Type B pancreatic cell (in vitro differentiated cells): ENCODE data around the gene OR2T4. TPM values are rescaled to one million over a fixed set of nuclear protein-coding genes. Genes with fewer than 3 reads are reported as not detected.

Experiments
- DNase-seq: peaks from one replicate; pipeline ENCODE4 v3.0.0; 2021; ENCODE audit warnings: mixed read lengths; ENCODE audit not compliant: unreplicated experiment; ENCODE audit errors: extremely low spot score
- H3K27ac Mint-ChIP-seq: 2 replicates; pipeline ENCODE4 v1.8.0; 2021; ENCODE audit warnings: mild to moderate bottlenecking, mixed read lengths
- H3K27me3 Mint-ChIP-seq: 2 replicates; pipeline ENCODE4 v1.8.0; 2021; ENCODE audit warnings: mixed read lengths
- H3K36me3 Mint-ChIP-seq: 2 replicates; pipeline ENCODE4 v1.8.0; 2021; ENCODE audit warnings: mixed read lengths
- H3K4me1 Mint-ChIP-seq: one replicate; pipeline ENCODE4 v1.8.0; 2021; ENCODE audit warnings: mixed read lengths; ENCODE audit not compliant: unreplicated experiment
- H3K4me3 Mint-ChIP-seq: 2 replicates; pipeline ENCODE4 v1.8.0; 2021; ENCODE audit warnings: mild to moderate bottlenecking, mixed read lengths
- H3K9me3 Mint-ChIP-seq: 2 replicates; pipeline ENCODE4 v1.8.0; 2021; ENCODE audit warnings: mixed read lengths
- total RNA-seq: library from RNA; stranded (reverse); gene quantifications from 2 replicates; pipeline ENCODE4 v1.2.1, GENCODE V29; 2021; ENCODE audit warnings: low replicate concordance
- TF ChIP-seq, protein P1 (sequence below): fragments of 200-600 bp; sonication (generic); conservative IDR thresholded peaks from 2 replicates; pipeline ENCODE4 v1.5.0; 2021; ENCODE audit warnings: antibody characterized with exemption, mild to moderate bottlenecking

The OR2T4 gene
- total RNA-seq, 1 donor from 2014 or later, result not detected

DNA sequence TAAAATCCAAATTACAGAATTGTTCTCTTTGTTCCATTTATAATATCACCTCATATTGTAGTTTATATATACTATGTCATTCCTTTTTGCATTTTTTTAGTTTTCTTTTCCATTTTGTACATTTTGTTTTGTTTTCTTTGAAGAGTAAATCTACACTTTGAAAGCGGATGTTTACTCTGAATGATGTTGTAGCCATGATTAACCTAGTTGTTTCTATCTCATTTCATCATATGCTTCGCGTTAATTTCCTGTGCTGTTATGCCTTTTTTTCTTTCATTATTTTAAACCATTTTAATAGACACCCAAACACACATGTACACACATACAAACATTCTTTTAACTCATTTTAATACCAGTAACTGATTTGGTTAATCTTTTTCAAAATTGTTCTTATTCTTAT lies 19.4 kb downstream of the OR2T4 start:
- Mint-ChIP-seq H3K4me1 (no peaks in the 10 kb centered on the region), H3K27me3 (no peaks in the 10 kb centered on the region), H3K4me3 (no peak overlapping the region), H3K9me3 (peaks cover 14% of the 10 kb centered on the region), H3K36me3 (no peaks in the 10 kb centered on the region), H3K27ac (no peak overlapping the region)
- no peak for DNase-seq
- TF ChIP-seq, protein P1, sequence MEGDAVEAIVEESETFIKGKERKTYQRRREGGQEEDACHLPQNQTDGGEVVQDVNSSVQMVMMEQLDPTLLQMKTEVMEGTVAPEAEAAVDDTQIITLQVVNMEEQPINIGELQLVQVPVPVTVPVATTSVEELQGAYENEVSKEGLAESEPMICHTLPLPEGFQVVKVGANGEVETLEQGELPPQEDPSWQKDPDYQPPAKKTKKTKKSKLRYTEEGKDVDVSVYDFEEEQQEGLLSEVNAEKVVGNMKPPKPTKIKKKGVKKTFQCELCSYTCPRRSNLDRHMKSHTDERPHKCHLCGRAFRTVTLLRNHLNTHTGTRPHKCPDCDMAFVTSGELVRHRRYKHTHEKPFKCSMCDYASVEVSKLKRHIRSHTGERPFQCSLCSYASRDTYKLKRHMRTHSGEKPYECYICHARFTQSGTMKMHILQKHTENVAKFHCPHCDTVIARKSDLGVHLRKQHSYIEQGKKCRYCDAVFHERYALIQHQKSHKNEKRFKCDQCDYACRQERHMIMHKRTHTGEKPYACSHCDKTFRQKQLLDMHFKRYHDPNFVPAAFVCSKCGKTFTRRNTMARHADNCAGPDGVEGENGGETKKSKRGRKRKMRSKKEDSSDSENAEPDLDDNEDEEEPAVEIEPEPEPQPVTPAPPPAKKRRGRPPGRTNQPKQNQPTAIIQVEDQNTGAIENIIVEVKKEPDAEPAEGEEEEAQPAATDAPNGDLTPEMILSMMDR, result no peak

DNA sequence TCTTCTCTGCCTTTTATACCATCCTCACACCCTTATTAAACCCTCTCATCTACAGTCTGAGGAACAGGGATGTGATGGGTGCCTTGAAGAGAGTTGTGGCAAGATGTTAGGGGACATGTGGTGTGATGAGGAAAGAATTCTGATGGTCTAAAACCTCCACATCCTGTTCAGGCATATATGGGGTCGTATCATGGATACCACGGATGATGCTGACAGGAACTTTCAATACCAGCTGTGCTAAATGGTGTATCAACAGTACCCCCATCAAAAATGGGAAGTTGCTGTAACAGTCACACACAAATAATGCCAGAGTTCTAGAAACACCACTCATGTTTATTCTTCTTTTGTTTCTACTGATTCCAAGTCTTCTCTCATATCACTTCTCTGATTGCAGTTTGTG lies 27.0 kb downstream of the OR2T4 start:
- H3K9me3 Mint-ChIP-seq, result peaks cover 16% of the 10 kb centered on the region
- TF ChIP-seq, protein P1, result no peak
- H3K4me1 Mint-ChIP-seq, result no peaks in the 10 kb centered on the region
- no peaks in the 10 kb centered on the region for H3K27me3 Mint-ChIP-seq
- H3K4me3 Mint-ChIP-seq, result no peak overlapping the region
- no peak for DNase-seq
- H3K36me3 Mint-ChIP-seq, result no peaks in the 10 kb centered on the region
- no peak overlapping the region for H3K27ac Mint-ChIP-seq

DNA sequence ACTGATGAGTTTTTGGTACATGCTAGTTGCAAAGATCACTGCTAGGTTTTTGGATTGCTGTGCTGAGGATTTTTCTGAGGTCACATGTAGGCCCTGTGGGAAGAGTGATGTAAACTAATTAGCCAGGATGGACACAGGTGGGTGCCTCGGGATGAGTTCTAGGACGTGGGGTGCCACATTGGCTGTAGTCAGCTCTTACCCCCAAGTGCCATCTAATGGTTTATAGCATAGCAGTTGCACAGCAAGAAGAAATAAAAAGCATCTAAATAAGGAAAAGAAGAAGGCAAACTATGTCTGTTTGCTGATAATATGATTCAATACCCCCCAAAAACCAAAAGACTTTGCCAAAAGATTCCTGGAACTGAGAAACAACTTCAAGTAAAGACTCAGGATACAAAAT lies 31.6 kb downstream of the OR2T4 start:
- H3K36me3 Mint-ChIP-seq, result no peaks in the 10 kb centered on the region
- no peaks in the 10 kb centered on the region for H3K27me3 Mint-ChIP-seq

DNA sequence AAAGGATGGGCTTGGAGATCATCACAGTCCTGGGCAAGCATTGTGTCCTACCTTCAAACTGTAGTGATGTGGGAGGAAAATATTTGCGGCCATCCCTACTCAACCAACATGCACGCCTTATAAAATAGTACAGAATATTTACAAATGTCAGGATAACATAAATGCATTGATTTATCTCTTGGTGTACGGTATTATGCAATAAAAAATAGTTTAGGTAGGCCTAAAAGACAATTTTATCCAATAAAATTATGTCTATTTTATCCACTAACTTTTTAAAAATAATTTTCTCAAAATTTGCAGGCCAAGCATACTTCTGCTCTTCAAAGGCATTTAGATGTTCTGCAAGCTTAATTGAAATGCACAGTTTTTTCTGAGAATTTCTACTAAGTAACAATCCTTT lies 41.3 kb downstream of the OR2T4 start, which contains the start of gene OR2T1:
TSS of gene OR2T1 (plus strand) at position 301 of the 400 bp plus-strand sequence. CDS start 3,100 bp downstream, outside the sequence.
- Mint-ChIP-seq H3K36me3 (no peaks in the 10 kb centered on the region), H3K9me3 (peaks cover 10% of the 10 kb centered on the region), H3K27ac (no peak within 1 kb of the TSS), H3K4me1 (no peaks in the 10 kb centered on the region), H3K4me3 (no peak within 1 kb of the TSS), H3K27me3 (no peaks in the 10 kb centered on the region)
- TF ChIP-seq, protein P1, result no peak
- DNase-seq, result no peak

More for the DNA sequence above, 31.6 kb downstream of the OR2T4 start:
- Mint-ChIP-seq H3K4me1 (no peaks in the 10 kb centered on the region), H3K9me3 (peaks cover 12% of the 10 kb centered on the region), H3K4me3 (no peak overlapping the region), H3K27ac (no peak overlapping the region)
- TF ChIP-seq, protein P1, result no peak
- DNase-seq, result no peak

DNA sequence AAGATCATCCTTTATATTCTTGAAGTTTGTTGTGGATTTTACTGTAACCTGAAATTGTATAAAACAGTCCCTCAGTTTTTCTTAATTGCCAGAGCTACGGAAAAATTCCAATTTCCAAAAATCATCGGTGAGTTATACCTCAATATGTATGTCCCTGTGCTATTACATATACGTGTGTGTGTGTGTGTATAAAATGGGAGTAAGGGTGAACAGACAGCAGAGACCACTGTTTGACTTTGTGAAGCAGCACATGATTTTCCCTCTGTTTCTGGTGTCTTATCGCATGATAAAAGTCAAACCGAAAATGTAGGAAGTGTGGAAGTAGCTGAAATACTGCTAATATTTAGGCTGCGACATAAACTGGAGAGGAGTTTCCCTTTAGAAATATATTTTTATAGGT lies 42.6 kb downstream of the OR2T4 start:
- H3K27ac Mint-ChIP-seq, result no peak overlapping the region
- peaks cover 10% of the 10 kb centered on the region for H3K9me3 Mint-ChIP-seq
- TF ChIP-seq, protein P1, result no peak

More for the DNA sequence above, 42.6 kb downstream of the OR2T4 start:
- no peak for DNase-seq
- H3K4me1 Mint-ChIP-seq, result no peaks in the 10 kb centered on the region
- H3K4me3 Mint-ChIP-seq, result no peak overlapping the region
- H3K27me3 Mint-ChIP-seq, result no peaks in the 10 kb centered on the region
- no peaks in the 10 kb centered on the region for H3K36me3 Mint-ChIP-seq
